CD4-positive, alpha-beta T cell treated with Interferon gamma for 1 hour (primary cell): ENCODE results near the gene BRSK1.

Experiments
- DNase-seq: peaks from one replicate; pipeline ENCODE4 v3.0.0-alpha.2; 2020

The BRSK1 gene

GRCh38 chr19:55283548-55284377 is at the start of gene BRSK1:
Gene BRSK1, plus strand, starts transcription at chr19:55283997. Its CDS starts 446 bp downstream, at chr19:55284443.
- peak; percentile 69 for DNase-seq

DNA sequence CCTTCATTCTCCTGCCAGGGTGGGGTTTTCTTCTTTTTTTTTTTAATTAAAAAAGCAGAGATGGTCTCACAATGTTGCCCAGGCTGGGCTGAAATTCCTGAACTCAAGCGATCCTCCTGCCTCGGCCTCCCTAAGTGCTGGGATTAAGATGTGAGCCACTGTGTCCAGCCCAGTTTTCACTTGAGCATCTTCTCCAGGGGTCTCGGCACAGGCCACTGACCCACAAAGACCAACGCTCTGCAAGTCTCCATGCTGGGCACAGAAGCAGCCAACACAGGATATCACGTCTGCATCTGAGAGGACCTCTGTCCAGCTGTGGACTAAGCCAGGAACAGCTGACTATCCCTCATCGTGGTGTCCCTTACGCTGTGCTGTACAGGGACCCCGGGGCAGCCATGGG is 45.8 kb upstream of the BRSK1 start:
- no peak for DNase-seq

GRCh38 chr19:55239004-55239403 is 44.8 kb upstream of the BRSK1 start:
- DNase-seq = no peak

- no peak for DNase-seq
Measured at GRCh38 chr19:55240713-55241020, 43.1 kb upstream of the BRSK1 start.

GRCh38 chr19:55241143-55241934 is 42.5 kb upstream of the BRSK1 start:
- DNase-seq = no peak

GRCh38 chr19:55241935-55242464 is 41.8 kb upstream of the BRSK1 start:
- DNase-seq = no peak

GRCh38 chr19:55242517-55242916 is 41.3 kb upstream of the BRSK1 start:
- DNase-seq = no peak

- no peak for DNase-seq
Measured at GRCh38 chr19:55244004-55244680, 39.7 kb upstream of the BRSK1 start.

GRCh38 chr19:55245236-55245904 is 38.4 kb upstream of the BRSK1 start:
- DNase-seq = no peak

GRCh38 chr19:55246462-55247451 is 37.0 kb upstream of the BRSK1 start:
- DNase-seq = no peak

GRCh38 chr19:55247621-55248099 is 36.1 kb upstream of the BRSK1 start:
- DNase-seq = no peak

DNA sequence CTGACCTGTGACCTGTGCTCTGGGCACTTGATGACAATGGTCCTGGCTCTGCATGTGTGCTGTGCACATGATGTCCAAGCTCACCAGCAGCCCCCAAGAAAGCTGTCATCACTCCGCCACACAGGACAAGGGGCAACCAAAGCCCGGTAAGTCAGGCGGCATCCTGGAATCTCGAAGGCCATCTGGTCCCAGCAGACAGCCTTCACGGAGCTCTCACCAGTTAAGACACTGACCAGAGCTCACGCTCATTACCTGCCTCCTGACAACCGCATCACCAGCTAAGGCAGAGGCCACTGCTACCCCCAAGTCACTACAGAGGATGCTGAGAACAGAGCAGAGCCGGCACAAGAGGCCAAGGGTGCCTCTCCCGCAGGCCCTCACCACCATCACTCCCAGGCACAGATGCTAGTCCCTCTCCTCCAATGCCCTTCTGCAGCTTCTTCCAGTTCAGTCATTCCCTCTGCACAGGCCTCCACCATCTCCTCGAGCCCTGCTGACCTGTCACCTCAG is 35.6 kb upstream of the BRSK1 start:
- no peak for DNase-seq

GRCh38 chr19:55248704-55249103 is 35.1 kb upstream of the BRSK1 start:
- no peak for DNase-seq

GRCh38 chr19:55249841-55250240 is 34.0 kb upstream of the BRSK1 start:
- no peak for DNase-seq

GRCh38 chr19:55250262-55251036 is 33.3 kb upstream of the BRSK1 start:
- no peak for DNase-seq

GRCh38 chr19:55251341-55252081 is 32.3 kb upstream of the BRSK1 start:
- DNase-seq = peak; percentile 32

- DNase-seq = no peak
Measured at GRCh38 chr19:55252760-55253663, 30.8 kb upstream of the BRSK1 start.

- peak; percentile 69 for DNase-seq
Measured at GRCh38 chr19:55253842-55254624, 29.8 kb upstream of the BRSK1 start.
